MM.1S (cell line): ENCODE measurements around the gene ERO1B.

Experiments used
- CTCF ChIP-seq: fragments of 300-600 bp; sonication (generic); IDR thresholded peaks from 2 replicates; pipeline ENCODE4 v1.5.1; 2016; ENCODE audit warnings: antibody characterized with exemption, low read length, mixed read lengths
- EZH2 ChIP-seq: fragments of 300-600 bp; sonication (generic); optimal IDR thresholded peaks from 2 replicates; pipeline ENCODE3; 2017; ENCODE audit warnings: low read depth, mild to moderate bottlenecking, antibody characterized with exemption, low read length, mixed read lengths
- EZH2phosphoT487 ChIP-seq: fragments of 300-600 bp; sonication (generic); IDR thresholded peaks from 2 replicates; pipeline ENCODE4 v1.6.1; 2018; ENCODE audit warnings: antibody characterized with exemption, low read length

DNA sequence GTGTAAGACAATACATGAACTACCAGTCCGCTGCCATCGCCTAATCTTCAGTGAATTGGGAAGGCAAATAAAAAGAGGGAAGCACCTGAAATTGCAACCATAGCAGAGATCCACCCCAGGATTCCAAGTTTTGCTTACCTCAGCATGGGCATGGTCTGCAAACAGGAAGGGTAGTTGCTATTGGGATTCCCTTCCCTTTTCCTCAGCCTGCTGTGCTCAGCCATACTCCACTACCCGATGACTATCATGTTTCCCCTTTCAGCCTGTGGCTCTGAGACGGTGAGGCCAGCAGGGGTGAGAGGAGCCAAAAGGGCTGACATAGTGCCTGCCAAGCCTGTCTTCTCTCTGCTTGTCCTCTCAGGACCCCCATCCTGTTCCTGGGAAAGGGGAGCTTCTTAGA lies 75.2 kb downstream of the ERO1B start:
- no peak for TF ChIP-seq EZH2
- no peak for TF ChIP-seq CTCF
- no peak for TF ChIP-seq EZH2phosphoT487
